ENCODE results near the gene MSANTD1.

Gene MSANTD1

DNA sequence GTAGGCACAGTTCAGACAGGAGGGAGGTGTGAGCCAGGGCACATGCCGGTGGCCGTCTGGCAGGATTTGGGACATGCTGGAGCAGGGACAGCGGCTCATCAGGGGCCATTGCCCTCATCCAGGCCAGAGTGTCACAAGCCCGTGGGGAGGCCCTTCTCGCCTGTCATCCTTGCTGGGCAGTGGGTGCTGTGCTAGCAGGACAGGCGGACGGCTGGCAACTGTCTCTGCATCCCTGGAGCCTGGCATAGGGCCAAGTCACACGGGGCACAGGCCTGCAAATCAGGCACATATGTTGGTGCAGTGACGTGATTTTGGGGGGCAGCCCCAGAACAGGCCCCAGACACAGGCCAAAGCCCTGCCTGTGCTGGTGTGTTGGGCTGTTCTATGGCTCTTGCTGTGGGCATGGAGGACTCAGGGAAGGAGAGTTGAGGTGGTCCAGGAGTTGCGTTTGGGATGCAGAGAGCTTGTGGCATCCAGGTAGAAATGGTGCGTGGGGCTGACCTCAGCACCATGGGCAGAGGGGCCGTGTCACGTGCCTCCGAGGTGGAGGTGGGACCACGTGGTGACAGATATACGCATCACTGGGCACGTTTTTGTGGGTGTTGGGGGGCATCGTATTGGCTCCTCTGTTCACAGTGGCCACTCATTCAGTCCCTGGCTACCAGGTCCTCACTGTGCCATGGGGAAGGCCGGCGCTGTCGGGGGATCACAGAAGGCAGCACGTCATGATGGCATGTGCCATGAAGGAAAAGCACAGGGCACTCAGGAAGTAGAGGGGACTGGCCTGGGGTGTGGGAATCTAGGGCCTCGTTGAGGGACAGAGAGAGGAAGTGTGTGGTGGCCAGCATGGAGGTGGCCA, 14.6 kb upstream of the MSANTD1 start:
- DNase-seq, result no peak

DNA sequence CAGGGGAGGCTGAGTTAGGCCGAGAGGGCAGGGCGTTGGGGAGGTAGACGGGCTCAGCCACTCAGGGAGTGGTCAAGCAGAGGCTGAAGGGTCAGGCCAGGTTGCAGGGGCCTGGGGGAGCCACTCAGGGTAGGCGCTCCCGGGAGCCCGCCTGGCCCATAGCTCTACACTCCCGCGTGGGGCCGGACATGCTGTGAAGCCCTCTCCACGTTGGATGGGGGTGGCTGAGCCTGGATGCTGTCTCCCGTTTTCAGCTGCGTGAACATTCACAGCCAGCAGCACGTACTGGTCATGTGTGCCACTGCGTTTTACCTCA, 14.0 kb upstream of the MSANTD1 start:
- no peak for DNase-seq

DNA sequence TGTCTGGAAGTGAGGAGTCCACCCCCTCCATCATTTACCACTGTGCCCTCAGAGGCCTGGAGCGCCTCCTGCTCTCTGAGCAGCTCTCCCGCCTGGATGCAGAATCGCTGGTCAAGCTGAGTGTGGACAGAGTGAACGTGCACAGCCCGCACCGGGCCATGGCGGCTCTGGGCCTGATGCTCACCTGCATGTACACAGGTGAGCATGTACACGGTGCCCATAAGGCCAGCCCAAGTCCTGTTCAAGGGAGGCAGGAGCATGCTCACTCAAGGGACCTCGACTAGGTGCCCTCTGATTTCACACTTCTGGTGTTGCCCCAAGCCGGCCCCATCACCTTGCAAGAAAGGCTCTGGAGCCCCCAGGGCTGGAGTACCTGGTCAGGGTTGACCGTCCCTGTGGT, 13.4 kb upstream of the MSANTD1 start:
- DNase-seq, result no peak

DNA sequence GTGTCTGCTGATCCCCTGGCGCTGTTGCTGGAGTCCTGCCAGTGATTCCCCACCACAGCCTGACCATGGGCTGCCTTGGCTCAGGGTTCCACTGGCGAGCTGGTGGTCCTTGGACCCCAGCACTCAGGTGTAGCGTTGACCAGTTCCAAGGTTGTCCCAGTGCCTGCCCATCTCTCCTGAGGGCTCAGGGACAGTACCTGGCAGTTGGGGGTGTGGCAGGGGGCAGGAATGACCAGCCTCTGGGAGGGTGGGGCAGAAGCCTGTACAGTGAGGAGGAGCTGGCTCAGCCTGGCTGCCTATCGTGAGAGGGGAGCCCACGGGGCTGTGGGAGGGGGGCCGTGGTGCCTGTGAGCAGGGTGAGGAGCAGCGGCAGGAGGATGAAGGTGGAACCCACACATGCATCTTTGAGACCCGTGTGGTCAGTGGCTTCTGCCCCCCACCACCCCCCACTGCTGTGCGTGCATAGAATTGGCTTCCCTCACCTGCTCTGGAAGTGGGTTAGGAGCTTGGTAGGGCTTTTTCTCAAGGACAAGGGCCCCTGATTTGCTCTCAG, 12.6 kb upstream of the MSANTD1 start:
- no peak for DNase-seq

DNA sequence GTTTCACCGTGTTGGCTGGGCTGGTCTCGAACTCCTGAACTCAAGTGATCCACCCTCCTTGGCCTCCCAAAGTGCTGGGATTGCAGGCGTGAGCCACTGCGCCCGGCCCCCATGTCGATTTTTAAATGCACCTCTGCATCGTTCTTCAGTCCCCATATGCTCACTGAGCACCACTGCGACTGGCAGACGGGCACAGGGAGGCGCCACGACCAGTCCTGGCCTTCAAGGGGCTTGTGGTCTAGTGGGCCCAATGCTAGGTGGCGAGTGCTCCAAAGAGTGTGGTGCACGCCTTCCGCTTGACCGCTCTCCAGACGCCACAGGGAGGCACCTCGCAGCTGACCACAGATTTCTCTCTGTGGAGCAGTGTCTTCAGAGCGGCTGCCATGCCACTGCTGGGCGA, 11.7 kb upstream of the MSANTD1 start:
- DNase-seq, result no peak

DNA sequence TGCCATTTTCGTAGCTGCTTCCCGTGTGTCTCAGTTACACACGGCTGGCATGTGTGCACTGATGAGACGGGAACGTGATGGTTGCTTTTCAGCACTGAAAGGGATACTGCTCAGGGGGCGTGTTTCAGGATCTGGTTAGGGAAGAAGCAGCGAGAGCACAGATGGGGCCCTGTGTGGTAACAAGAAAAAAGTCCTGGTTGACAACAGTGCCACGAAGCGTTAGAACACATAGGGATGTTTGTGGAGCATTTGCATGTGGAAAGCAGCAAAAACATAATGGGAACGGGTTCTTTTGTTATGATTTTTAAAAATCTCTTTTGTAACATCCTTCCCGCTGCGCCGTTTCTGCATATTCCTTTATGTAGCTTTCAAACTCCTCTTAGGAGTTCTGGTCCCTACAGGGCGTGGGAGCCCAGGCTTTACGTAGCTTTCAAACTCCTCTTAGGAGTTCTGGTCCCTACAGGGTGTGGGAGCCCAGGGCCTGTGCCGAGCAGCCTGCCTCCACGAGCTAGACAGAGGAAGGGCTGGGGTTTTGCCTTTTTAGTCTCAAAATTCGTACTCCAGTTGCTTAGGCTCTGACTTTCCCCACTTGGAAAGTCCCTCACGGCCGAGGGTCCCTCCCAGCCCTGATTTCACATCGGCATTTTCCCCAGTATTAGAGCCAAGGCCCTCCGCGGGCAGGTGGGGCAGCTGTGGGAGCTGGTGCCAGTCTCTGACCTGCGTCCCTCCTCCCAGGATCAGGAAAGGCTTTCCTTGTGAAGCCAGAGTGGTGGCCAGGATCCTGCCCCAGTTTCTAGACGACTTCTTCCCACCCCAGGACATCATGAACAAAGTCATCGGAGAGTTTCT, 11.0 kb upstream of the MSANTD1 start:
- DNase-seq, result no peak

DNA sequence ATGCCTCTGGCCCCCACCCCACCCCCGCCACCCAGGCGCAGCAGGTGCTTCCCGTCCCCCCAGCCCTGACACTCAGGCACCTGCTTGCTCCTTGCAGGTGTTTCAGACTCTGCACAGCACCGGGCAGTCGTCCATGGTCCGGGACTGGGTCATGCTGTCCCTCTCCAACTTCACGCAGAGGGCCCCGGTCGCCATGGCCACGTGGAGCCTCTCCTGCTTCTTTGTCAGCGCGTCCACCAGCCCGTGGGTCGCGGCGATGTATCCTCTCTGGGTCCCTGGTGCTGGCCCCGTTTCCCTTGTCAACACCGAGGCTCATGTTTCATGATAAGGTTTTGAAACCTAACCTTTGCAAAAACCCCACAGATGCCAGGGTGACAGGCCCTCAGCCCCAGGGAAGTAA, 10.2 kb upstream of the MSANTD1 start:
- DNase-seq, result no peak

DNA sequence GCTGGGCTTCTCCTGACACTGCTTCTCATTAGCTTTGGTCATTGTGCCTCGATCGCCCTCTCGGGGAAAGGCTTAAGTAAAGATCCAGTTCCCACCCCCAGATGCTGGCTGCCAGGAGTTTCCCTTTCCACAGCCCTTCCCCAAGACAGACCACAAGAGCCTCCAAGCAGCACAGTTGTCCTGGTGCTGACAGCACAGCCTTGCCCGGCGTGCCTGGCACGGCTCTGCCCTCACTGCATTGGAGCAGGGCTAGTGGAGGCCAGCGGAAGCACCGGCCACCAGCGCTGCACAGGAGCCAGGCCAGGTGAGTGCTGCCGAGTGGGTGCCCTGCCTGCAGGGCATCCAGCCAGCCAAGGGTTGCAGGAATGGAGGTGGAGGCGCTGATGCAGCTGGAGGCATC, 9.7 kb upstream of the MSANTD1 start:
- no peak for DNase-seq

DNA sequence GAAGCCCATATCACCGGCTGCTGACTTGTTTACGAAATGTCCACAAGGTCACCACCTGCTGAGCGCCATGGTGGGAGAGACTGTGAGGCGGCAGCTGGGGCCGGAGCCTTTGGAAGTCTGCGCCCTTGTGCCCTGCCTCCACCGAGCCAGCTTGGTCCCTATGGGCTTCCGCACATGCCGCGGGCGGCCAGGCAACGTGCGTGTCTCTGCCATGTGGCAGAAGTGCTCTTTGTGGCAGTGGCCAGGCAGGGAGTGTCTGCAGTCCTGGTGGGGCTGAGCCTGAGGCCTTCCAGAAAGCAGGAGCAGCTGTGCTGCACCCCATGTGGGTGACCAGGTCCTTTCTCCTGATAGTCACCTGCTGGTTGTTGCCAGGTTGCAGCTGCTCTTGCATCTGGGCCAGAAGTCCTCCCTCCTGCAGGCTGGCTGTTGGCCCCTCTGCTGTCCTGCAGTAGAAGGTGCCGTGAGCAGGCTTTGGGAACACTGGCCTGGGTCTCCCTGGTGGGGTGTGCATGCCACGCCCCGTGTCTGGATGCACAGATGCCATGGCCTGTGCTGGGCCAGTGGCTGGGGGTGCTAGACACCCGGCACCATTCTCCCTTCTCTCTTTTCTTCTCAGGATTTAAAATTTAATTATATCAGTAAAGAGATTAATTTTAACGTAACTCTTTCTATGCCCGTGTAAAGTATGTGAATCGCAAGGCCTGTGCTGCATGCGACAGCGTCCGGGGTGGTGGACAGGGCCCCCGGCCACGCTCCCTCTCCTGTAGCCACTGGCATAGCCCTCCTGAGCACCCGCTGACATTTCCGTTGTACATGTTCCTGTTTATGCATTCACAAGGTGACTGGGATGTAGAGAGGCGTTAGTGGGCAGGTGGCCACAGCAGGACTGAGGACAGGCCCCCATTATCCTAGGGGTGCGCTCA, 8.7 kb upstream of the MSANTD1 start:
- DNase-seq, result no peak

DNA sequence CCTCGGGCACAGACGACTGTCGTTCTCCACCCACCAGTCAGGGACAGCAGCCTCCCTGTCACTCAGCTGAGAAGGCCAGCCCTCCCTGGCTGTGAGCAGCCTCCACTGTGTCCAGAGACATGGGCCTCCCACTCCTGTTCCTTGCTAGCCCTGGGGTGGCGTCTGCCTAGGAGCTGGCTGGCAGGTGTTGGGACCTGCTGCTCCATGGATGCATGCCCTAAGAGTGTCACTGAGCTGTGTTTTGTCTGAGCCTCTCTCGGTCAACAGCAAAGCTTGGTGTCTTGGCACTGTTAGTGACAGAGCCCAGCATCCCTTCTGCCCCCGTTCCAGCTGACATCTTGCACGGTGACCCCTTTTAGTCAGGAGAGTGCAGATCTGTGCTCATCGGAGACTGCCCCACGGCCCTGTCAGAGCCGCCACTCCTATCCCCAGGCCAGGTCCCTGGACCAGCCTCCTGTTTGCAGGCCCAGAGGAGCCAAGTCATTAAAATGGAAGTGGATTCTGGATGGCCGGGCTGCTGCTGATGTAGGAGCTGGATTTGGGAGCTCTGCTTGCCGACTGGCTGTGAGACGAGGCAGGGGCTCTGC, 7.9 kb upstream of the MSANTD1 start:
- no peak for DNase-seq

DNA sequence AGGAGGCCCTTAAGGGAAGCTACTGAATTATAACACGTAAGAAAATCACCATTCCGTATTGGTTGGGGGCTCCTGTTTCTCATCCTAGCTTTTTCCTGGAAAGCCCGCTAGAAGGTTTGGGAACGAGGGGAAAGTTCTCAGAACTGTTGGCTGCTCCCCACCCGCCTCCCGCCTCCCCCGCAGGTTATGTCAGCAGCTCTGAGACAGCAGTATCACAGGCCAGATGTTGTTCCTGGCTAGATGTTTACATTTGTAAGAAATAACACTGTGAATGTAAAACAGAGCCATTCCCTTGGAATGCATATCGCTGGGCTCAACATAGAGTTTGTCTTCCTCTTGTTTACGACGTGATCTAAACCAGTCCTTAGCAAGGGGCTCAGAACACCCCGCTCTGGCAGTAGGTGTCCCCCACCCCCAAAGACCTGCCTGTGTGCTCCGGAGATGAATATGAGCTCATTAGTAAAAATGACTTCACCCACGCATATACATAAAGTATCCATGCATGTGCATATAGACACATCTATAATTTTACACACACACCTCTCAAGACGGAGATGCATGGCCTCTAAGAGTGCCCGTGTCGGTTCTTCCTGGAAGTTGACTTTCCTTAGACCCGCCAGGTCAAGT, 6.9 kb upstream of the MSANTD1 start:
- no peak for DNase-seq

DNA sequence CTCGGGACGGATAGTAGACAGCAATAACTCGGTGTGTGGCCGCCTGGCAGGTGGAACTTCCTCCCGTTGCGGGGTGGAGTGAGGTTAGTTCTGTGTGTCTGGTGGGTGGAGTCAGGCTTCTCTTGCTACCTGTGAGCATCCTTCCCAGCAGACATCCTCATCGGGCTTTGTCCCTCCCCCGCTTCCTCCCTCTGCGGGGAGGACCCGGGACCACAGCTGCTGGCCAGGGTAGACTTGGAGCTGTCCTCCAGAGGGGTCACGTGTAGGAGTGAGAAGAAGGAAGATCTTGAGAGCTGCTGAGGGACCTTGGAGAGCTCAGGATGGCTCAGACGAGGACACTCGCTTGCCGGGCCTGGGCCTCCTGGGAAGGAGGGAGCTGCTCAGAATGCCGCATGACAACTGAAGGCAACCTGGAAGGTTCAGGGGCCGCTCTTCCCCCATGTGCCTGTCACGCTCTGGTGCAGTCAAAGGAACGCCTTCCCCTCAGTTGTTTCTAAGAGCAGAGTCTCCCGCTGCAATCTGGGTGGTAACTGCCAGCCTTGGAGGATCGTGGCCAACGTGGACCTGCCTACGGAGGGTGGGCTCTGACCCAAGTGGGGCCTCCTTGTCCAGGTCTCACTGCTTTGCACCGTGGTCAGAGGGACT, 5.7 kb upstream of the MSANTD1 start:
- no peak for DNase-seq

DNA sequence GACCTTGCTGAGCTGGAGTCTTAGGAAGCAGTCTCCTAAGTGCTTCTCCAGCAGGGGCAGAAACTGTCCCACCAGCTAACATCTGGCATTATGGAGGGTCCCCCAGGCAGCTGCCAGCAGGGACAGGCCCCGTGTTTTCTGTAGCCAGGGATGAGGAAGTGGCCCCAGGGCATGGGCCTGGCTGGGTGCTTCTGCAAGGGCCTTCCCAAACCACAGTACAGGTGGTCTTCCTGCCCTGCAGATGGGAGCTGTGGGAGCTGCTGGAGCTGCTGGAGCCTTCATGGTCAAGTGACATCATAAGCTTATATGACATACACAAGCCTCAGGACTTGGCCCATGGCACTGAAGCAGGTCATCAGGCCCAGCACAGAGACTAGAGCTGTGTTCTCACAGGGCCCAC, 5.0 kb upstream of the MSANTD1 start:
- no peak for DNase-seq

DNA sequence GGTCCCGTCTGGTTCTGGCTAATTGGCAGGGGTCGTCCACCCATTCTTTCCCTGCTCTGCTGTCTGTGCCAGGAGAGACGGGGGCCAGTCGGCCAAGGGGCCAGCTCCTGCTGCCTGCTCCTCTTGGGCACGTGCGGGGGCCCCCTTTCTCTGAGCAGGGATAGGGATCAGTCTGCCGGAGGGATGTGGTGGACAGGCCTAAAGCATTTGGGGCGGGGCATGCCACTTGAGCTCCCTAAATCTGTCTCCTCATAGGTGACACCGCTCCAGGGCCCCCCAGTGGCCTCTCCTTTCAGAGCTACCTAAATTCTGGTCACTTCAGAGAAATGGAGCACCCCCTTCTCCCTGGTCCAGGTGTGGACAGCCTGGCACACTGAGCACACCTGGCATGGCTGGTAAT, 4.2 kb upstream of the MSANTD1 start:
- DNase-seq, result no peak

DNA sequence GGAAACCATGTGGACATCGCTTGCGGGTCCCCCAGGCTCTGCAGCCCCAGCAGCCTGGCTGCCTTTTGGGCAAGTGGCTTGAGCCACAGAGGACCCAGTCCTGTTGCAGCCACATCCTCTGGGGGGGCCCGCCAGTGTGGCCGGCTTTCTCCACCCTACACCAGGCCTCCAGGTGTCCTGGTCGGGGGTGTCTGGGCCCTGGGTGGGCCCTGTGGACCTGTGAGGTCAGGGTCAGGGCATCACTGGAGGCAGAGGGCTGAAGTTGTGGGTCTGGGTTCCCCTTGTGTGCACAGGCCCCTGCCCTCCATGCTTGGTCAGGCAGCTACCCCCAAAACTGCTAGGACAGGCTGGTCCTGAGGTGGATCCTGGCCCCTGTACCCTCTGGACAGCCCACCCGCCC, 3.3 kb upstream of the MSANTD1 start:
- DNase-seq, result no peak

DNA sequence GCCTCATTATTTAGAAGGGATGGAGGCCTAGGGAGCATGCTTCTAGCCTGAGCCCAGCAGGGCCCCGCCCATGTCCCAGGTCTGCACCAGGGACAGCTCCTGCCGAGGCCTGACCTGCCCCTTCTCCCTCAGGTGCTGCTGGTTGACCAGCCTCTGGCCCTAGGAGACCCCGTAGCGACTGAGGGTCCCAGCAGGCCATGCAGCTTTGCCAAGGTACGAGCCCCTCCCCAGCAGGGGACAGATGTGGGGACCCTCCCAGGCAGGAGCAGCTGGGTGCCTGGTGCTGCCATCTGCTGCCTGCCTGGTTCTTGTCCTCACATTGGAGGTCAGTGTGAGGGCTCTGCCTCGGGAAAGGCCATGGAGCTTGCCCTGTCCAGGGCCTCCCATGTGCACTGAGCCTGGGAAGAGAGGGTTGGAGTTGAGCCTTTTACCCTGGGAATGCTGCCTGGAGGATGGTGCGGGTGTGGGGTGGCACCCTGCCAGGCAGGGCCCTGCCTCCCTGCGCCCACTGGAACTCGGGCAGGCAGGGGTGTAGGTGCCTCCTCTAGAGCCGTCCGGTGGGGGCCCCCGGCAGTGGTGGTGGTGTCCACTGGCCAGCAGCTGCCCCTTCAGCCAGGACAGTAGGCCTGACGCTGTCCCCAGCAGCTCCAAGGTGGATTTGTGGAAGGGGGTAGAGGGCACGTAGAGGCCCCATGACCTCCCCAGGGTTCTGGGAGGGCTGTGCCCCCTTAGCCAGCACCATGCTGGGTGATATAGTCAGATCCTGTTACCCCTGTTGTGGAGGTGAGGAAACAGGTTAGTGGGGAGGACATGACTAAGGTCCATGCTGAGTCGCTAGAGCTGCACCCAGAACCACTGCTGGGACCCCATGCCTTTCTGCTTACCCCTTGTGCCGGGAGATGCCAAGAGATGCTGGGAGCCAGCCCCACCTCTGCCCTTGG, 2.2 kb upstream of the MSANTD1 start:
- no peak for DNase-seq

DNA sequence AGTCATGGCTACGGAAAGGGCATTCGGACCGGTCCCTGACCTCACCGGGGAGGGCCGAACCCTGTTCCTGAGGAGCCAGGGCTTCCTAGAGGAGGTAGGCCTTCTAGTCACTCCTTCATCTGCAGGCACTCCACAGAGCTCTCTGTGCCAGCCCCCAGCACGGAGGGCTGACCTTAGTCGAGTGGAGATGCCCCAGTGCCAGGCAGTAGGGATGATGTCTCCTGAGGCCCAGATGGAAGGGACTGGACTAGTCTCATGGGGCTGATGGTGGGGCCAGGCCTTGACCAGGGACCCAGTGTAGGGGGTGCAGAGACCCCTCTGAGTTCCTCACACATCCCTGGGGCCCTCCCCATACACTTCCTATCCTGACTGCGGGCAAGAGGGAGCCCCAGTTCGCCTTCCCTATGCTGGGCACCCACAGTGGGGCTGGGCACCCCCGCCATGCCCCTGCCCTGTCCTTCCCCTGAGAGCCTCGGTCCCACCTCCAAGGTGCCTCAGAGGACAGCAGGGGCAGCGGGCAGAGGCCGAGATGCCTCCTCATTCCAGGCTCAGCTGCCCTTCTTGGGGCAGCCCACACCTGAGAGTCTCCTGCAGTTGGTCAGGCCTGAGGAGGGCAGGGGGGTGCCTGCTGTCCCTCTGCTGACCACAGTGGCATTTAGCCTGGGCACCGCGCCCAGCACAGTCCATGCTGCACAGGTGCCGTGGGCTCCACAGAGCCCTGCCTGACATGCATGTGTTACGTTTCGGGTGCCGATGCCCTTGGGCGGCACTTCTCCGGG, 1.4 kb upstream of the MSANTD1 start:
- no peak for DNase-seq

DNA sequence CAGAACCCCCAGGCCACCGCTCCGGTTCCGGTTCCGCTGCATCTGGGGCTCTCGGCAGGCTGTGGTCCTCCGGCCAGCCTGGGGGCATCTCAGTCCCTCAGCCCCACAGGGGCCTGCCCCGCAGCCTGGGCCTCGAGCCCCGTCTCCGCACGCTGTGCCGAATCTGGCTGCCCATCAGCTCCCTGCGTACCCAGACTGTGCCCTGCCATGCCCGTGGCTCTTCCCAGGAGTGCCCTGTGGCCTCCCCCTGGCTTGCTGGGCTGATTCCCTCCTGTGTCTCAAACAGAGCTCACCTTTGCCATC, 830 bp upstream of the MSANTD1 start:
- DNase-seq, result no peak

DNA sequence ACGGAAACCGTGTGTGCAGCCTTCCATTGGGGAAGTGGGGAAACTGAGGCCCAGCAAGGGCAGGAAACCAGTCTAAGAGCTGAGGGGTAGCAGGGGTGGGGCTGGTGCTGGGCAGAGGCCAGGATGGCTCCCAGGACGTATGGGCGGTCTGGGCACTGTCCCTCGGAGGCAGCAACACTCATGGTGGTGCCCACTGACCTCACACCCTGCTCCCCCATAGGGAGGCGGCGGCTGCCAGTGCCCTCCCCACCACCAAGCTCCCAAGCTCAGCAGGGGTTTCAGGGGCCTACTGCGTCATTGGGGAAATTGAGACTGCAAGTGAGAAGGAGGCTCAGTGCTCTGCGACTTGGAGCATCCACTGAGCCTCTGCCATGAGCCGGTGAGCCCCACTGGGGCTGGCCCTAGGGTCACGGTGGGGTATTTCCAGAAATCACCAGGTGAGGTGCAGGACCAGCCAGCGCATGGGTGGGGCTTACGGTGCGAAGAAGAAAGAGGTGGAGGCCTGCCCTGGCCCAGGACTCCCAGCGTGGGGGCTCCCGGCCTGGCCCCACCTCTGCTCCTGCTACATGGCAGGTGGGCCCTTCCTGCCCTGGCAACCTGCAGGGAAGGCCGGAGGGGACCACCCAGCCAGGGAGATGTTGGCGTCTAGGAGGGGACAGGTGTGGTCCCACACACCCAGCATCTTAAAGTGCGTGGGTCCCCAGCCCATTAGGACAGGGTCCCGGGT, 915 bp downstream of the MSANTD1 start:
- DNase-seq, result no peak

All from inflammatory macrophage treated with lipopolysaccharide for 1 hour (primary cell).